NT2/D1 (cell line): ENCODE measurements around the gene GDF2.

Experiments
- SUZ12 ChIP-seq: IDR thresholded peaks from 2 replicates; pipeline ENCODE4 v1.6.1; 2011; ENCODE audit not compliant: insufficient read length, insufficient read depth; ENCODE audit errors: extremely low read depth
- YY1 ChIP-seq: IDR thresholded peaks from 2 replicates; pipeline ENCODE4 v1.6.1; 2011; ENCODE audit not compliant: insufficient read length, insufficient read depth
- ZNF274 ChIP-seq: IDR thresholded peaks from 2 replicates; pipeline ENCODE4 v1.6.1; 2011; ENCODE audit warnings: mild to moderate bottlenecking, low read depth, low read length

- TF ChIP-seq YY1 (no peak), SUZ12 (no peak), ZNF274 (no peak)
Measured at GRCh38 chr10:47283848-47284247, 38.4 kb upstream of the GDF2 start.
